DND-41 (cell line): ENCODE results near the gene CDC20.

Experiments
- ATAC-seq: fragments of 200-7000 bp; cut with Tn5 transposase; 3 replicates; pipeline ENCODE4 v1.9.1; 2021; ENCODE audit warnings: low read depth; ENCODE audit not compliant: insufficient read depth
- DNase-seq: peaks from one replicate; pipeline ENCODE4 v3.0.0-alpha.2; 2020
- H2AFZ ChIP-seq: 2 replicates; pipeline ENCODE4 v1.6.0; 2012; ENCODE audit warnings: low read depth, low read length
- H3K27ac ChIP-seq: 2 replicates; pipeline ENCODE4 v1.5.1; 2012; ENCODE audit warnings: low read length, inconsistent platforms
- H3K27me3 ChIP-seq: fragments of 200-600 bp; sonication (generic); 2 replicates; pipeline ENCODE4 v1.6.0; 2012; ENCODE audit warnings: low read length, mild to moderate bottlenecking, inconsistent platforms; ENCODE audit not compliant: insufficient read depth, poor library complexity
- H3K36me3 ChIP-seq: 2 replicates; pipeline ENCODE4 v1.5.1; 2012; ENCODE audit warnings: low read length, inconsistent platforms; ENCODE audit not compliant: insufficient read depth
- H3K4me1 ChIP-seq: 2 replicates; pipeline ENCODE4 v1.5.1; 2012; ENCODE audit warnings: mild to moderate bottlenecking, low read length; ENCODE audit not compliant: insufficient read depth
- H3K4me2 ChIP-seq: 2 replicates; pipeline ENCODE4 v1.6.0; 2012; ENCODE audit warnings: mild to moderate bottlenecking, moderate library complexity, low read length, inconsistent platforms; ENCODE audit not compliant: insufficient read depth
- H3K4me3 ChIP-seq, 2 experiments: fragments of 200-600 bp in 1 of 2; shearing (Covaris generic) in 1 of 2; 2 replicates each; pipeline ENCODE4 v1.5.1; 2012 to 2016; ENCODE audit warnings: inconsistent platforms in 2 of 2, low read length in 2 of 2, mild to moderate bottlenecking in 2 of 2, low read depth in 1 of 2, moderate library complexity in 1 of 2
- H3K79me2 ChIP-seq: 2 replicates; pipeline ENCODE4 v1.6.0; 2012; ENCODE audit warnings: low read length, inconsistent platforms; ENCODE audit not compliant: insufficient read depth
- H3K9ac ChIP-seq: 2 replicates; pipeline ENCODE4 v1.6.0; 2012; ENCODE audit warnings: low read depth, mild to moderate bottlenecking, inconsistent platforms, low read length, moderate library complexity
- H3K9me3 ChIP-seq: 2 replicates; pipeline ENCODE4 v1.5.1; 2012; ENCODE audit warnings: low read length, moderate library complexity, mild to moderate bottlenecking, inconsistent platforms; ENCODE audit not compliant: insufficient read depth, severe bottlenecking
- H4K20me1 ChIP-seq: 2 replicates; pipeline ENCODE4 v1.6.0; 2012; ENCODE audit warnings: low read length; ENCODE audit not compliant: insufficient read depth
- CTCF ChIP-seq: IDR thresholded peaks from 2 replicates; pipeline ENCODE4 v1.5.1; 2012; ENCODE audit warnings: borderline replicate concordance, low read length, moderate library complexity, mild to moderate bottlenecking; ENCODE audit not compliant: poor library complexity, severe bottlenecking; ENCODE audit errors: extremely low read depth
- EZH2 ChIP-seq: IDR thresholded peaks from 3 replicates; pipeline ENCODE4 v1.6.1; 2012; ENCODE audit warnings: borderline replicate concordance, low read depth, mild to moderate bottlenecking, moderate library complexity, low read length, inconsistent platforms; ENCODE audit not compliant: severe bottlenecking

Gene CDC20

GRCh38 chr1:43363935-43364525 is 5.2 kb downstream of the CDC20 start:
- no peak overlapping the region for H3K4me2 ChIP-seq
- no peak overlapping the region for H3K9ac ChIP-seq
- no peaks in the 10 kb centered on the region for H3K27me3 ChIP-seq
- no peak overlapping the region for H3K4me3 ChIP-seq
- H3K4me1 ChIP-seq, result peaks cover 55% of the 10 kb centered on the region
- no peak for DNase-seq
- no peaks in the 10 kb centered on the region for H3K9me3 ChIP-seq
- peaks cover 66% of the 10 kb centered on the region for H3K79me2 ChIP-seq
- peaks cover 71% of the 10 kb centered on the region for H3K36me3 ChIP-seq
- peaks cover 24% of the 10 kb centered on the region for H4K20me1 ChIP-seq
- H2AFZ ChIP-seq, result no peak overlapping the region
- ATAC-seq, result no peak
- TF ChIP-seq CTCF (no peak), EZH2 (no peak)
- H3K27ac ChIP-seq, result no peak overlapping the region; the same call in 1 of the 2 replicates

GRCh38 chr1:43365678-43366077 is 6.9 kb downstream of the CDC20 start:
- H2AFZ ChIP-seq, result no peak overlapping the region

GRCh38 chr1:43366179-43366578 is 7.4 kb downstream of the CDC20 start:
- peak overlapping the region in 1 of 2 experiments; percentile 87; a peak in 1 of 4 replicates for H3K4me3 ChIP-seq
- ATAC-seq (no peak), DNase-seq (no peak)

More at GRCh38 chr1:43365678-43366077, 6.9 kb downstream of the CDC20 start:
- peaks cover 13% of the 10 kb centered on the region for H4K20me1 ChIP-seq
- peak overlapping the region; percentile 96; the same call in 1 of the 2 replicates for H3K4me2 ChIP-seq
- H3K79me2 ChIP-seq, result peaks cover 51% of the 10 kb centered on the region
- ATAC-seq (no peak), DNase-seq (no peak)
- H3K27ac ChIP-seq, result peak overlapping the region; percentile 1; the same call in 1 of the 2 replicates
- H3K36me3 ChIP-seq, result peaks cover 54% of the 10 kb centered on the region
- H3K4me3 ChIP-seq, result no peak overlapping the region
- no peaks in the 10 kb centered on the region for H3K27me3 ChIP-seq
- H3K9me3 ChIP-seq, result no peaks in the 10 kb centered on the region
- TF ChIP-seq CTCF, result no peak
- TF ChIP-seq EZH2, result no peak
- peaks cover 42% of the 10 kb centered on the region for H3K4me1 ChIP-seq
- peak overlapping the region; percentile 77; the same call in 1 of the 2 replicates for H3K9ac ChIP-seq

More at GRCh38 chr1:43366179-43366578, 7.4 kb downstream of the CDC20 start:
- Histone ChIP-seq H3K9me3 (no peaks in the 10 kb centered on the region), H3K27me3 (no peaks in the 10 kb centered on the region), H3K79me2 (peaks cover 46% of the 10 kb centered on the region), H2AFZ (no peak overlapping the region), H3K36me3 (peaks cover 49% of the 10 kb centered on the region), H3K9ac (peak overlapping the region; percentile 77; the same call in 1 of the 2 replicates), H4K20me1 (peaks cover 8% of the 10 kb centered on the region; the same call in 1 of the 2 replicates), H3K4me1 (peaks cover 37% of the 10 kb centered on the region), H3K4me2 (peak overlapping the region; percentile 96; the same call in 1 of the 2 replicates), H3K27ac (peak overlapping the region; percentile 1; the same call in 1 of the 2 replicates)
- no peak for TF ChIP-seq EZH2
- TF ChIP-seq CTCF, result no peak
